ENCODE measurements around the gene PIAS1. TPM values are rescaled to one million over a fixed set of nuclear protein-coding genes. Genes with fewer than 3 reads are reported as not detected.

PIAS1 gene
- total RNA-seq, 1 experiment from 2014 or later = 29.7 TPM

DNA sequence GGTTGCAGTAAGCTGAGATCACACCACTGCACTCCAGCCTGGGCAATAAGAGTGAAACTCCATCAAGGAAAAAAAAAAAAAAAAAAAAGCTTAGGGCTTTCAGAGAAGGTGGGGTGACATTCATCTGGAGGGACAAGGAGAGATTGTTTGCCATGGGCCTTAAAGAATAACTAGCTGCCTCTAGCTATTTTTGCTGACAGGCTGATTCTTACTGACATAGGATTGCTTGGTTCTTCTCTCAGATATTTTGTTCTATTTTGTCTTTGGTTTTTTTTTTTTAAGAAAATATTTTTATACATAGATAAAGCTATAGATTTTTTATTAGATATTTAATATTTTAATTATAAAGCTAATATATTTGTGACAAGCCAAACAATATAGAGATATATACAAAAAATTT lies 24.2 kb upstream of the PIAS1 start:
- peaks cover 7% of the 10 kb centered on the region for H3K9me3 Mint-ChIP-seq
- DNase-seq (ENCODE audit: low spot score) (no peak), ATAC-seq (no peak)
- TF ChIP-seq, protein P1, sequence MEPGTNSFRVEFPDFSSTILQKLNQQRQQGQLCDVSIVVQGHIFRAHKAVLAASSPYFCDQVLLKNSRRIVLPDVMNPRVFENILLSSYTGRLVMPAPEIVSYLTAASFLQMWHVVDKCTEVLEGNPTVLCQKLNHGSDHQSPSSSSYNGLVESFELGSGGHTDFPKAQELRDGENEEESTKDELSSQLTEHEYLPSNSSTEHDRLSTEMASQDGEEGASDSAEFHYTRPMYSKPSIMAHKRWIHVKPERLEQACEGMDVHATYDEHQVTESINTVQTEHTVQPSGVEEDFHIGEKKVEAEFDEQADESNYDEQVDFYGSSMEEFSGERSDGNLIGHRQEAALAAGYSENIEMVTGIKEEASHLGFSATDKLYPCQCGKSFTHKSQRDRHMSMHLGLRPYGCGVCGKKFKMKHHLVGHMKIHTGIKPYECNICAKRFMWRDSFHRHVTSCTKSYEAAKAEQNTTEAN (CRISPR knock-in tag; IDR thresholded peaks at IDR 0.05) = no peak
- no peak for TF ChIP-seq NFE2L1 (CRISPR knock-in tag; IDR thresholded peaks at IDR 0.05)
- no peak for TF ChIP-seq CREM (CRISPR knock-in tag; IDR thresholded peaks at IDR 0.05)
- TF ChIP-seq, protein P2, sequence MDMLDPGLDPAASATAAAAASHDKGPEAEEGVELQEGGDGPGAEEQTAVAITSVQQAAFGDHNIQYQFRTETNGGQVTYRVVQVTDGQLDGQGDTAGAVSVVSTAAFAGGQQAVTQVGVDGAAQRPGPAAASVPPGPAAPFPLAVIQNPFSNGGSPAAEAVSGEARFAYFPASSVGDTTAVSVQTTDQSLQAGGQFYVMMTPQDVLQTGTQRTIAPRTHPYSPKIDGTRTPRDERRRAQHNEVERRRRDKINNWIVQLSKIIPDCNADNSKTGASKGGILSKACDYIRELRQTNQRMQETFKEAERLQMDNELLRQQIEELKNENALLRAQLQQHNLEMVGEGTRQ (CRISPR knock-in tag; IDR thresholded peaks at IDR 0.05) = no peak
- TF ChIP-seq ZNF138 (CRISPR knock-in tag; conservative IDR thresholded peaks at IDR 0.05) = no peak
- TF ChIP-seq ZNF219 (CRISPR knock-in tag; IDR thresholded peaks at IDR 0.05; ENCODE audit: borderline replicate concordance) = no peak
- TF ChIP-seq ZMAT4 (CRISPR knock-in tag; IDR thresholded peaks at IDR 0.05) = no peak
- no peak for TF ChIP-seq ZSCAN18 (CRISPR knock-in tag; IDR thresholded peaks at IDR 0.05)
- TF ChIP-seq, protein P3, sequence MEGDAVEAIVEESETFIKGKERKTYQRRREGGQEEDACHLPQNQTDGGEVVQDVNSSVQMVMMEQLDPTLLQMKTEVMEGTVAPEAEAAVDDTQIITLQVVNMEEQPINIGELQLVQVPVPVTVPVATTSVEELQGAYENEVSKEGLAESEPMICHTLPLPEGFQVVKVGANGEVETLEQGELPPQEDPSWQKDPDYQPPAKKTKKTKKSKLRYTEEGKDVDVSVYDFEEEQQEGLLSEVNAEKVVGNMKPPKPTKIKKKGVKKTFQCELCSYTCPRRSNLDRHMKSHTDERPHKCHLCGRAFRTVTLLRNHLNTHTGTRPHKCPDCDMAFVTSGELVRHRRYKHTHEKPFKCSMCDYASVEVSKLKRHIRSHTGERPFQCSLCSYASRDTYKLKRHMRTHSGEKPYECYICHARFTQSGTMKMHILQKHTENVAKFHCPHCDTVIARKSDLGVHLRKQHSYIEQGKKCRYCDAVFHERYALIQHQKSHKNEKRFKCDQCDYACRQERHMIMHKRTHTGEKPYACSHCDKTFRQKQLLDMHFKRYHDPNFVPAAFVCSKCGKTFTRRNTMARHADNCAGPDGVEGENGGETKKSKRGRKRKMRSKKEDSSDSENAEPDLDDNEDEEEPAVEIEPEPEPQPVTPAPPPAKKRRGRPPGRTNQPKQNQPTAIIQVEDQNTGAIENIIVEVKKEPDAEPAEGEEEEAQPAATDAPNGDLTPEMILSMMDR (IDR thresholded peaks at IDR 0.05) = no peak
- TF ChIP-seq STAT6 (CRISPR knock-in tag; conservative IDR thresholded peaks at IDR 0.05; ENCODE audit: low read depth) = no peak
- TF ChIP-seq, protein P4, sequence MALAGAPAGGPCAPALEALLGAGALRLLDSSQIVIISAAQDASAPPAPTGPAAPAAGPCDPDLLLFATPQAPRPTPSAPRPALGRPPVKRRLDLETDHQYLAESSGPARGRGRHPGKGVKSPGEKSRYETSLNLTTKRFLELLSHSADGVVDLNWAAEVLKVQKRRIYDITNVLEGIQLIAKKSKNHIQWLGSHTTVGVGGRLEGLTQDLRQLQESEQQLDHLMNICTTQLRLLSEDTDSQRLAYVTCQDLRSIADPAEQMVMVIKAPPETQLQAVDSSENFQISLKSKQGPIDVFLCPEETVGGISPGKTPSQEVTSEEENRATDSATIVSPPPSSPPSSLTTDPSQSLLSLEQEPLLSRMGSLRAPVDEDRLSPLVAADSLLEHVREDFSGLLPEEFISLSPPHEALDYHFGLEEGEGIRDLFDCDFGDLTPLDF (CRISPR knock-in tag; IDR thresholded peaks at IDR 0.05) = no peak
- TF ChIP-seq ZNF416 (CRISPR knock-in tag; IDR thresholded peaks at IDR 0.05) = no peak
- TF ChIP-seq FOXK1 (CRISPR knock-in tag; IDR thresholded peaks at IDR 0.05) = no peak
- TF ChIP-seq, protein P5, sequence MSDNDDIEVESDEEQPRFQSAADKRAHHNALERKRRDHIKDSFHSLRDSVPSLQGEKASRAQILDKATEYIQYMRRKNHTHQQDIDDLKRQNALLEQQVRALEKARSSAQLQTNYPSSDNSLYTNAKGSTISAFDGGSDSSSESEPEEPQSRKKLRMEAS (CRISPR knock-in tag; IDR thresholded peaks at IDR 0.05) = no peak
- TF ChIP-seq, protein P6, sequence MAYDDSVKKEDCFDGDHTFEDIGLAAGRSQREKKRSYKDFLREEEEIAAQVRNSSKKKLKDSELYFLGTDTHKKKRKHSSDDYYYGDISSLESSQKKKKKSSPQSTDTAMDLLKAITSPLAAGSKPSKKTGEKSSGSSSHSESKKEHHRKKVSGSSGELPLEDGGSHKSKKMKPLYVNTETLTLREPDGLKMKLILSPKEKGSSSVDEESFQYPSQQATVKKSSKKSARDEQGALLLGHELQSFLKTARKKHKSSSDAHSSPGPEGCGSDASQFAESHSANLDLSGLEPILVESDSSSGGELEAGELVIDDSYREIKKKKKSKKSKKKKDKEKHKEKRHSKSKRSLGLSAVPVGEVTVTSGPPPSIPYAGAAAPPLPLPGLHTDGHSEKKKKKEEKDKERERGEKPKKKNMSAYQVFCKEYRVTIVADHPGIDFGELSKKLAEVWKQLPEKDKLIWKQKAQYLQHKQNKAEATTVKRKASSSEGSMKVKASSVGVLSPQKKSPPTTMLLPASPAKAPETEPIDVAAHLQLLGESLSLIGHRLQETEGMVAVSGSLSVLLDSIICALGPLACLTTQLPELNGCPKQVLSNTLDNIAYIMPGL (CRISPR knock-in tag; IDR thresholded peaks at IDR 0.05) = no peak
- TF ChIP-seq NR2C2 (CRISPR knock-in tag; IDR thresholded peaks at IDR 0.05) = no peak
- H3K4me3 Mint-ChIP-seq = no peak overlapping the region
- H3K4me1 Mint-ChIP-seq = no peaks in the 10 kb centered on the region
- no peak overlapping the region for H3K27ac Mint-ChIP-seq
- ChIA-PET CTCF (interaction anchor here (0.6 kb wide), 1 partner anchor 1188 kb away, joined by 4 read pairs; no protein-coding TSS in a partner anchor), POLR2A (interaction anchor here (0.6 to 1.0 kb wide), 2 partner anchors 24 to 1481 kb away, joined by 3 to 5 read pairs; partner anchors contain the start of gene PIAS1)
- no peaks in the 10 kb centered on the region; the same call in 1 of the 2 replicates for H3K36me3 Mint-ChIP-seq
- no peaks in the 10 kb centered on the region for H3K27me3 Mint-ChIP-seq (ENCODE audit: low read depth)

Measured in WTC11 (cell line).